Measurements from ENCODE around the gene CYP2A7. TPM values are rescaled to one million over a fixed set of nuclear protein-coding genes. Genes with fewer than 3 reads are reported as not detected.
"Not testable (repeated sequence)": the region's sequence is repeated elsewhere in the genome, so short reads cannot be mapped to it uniquely, and the experiment has no call there.

Gene CYP2A7
- total RNA-seq, 5 donors from 2014 or later (not counting 1 experiment from before 2014, with no cell fraction given), result not detected

DNA sequence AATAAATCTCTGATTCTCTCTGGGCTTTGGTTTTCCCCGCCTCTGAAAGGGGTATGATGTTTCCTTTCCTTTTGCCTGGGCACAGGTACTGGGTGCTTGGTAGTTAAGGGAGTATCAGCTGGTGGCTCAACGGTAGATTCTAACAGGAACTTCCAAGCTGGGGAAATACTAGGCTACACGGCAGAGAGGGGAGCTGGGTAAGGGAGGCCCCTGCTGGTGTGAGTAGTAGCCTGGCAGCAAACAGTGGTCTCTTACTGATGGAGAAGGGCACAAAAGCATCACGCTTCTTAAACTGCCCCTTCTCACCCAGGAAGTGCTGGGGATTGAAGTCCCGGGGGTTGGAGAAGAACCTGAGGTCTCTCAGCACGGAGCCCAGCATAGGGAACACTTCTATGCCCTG is 26.9 kb upstream of the CYP2A7 start:
- WGBS (ENCODE audit: insufficient coverage), result 48% methylated on average over 4 of the region's 6 CpGs
- H3K4me1 ChIP-seq (ENCODE audit: control insufficient read depth in 1 of 2, extremely low read depth in 1 of 2, insufficient read depth in 2 of 2, low read length in 2 of 2), result peaks cover 0 to 17% of the 10 kb centered on the region in 2 experiments
- H3K27me3 Mint-ChIP-seq, result peaks cover 17 to 40% of the 10 kb centered on the region in 2 donors
- ChIA-PET POLR2A (no interaction called here), CTCF (no interaction called here)
- H3K4me3 Mint-ChIP-seq, result peak overlapping the region in 2 of 3 donors; percentile 47 to 68
- H3K27me3 ChIP-seq (replicated peaks in 1 of 2; ENCODE audit: control insufficient read depth in 2 of 2, extremely low read depth in 1 of 2, insufficient read depth in 2 of 2, low read length in 1 of 2), result peaks cover 0 to 44% of the 10 kb centered on the region in 2 experiments
- H3K27ac Mint-ChIP-seq, result peak overlapping the region in 1 of 2 donors; percentile 50
- no peaks in the 10 kb centered on the region for H3K36me3 ChIP-seq (ENCODE audit: control insufficient read depth in 2 of 2, extremely low read depth in 1 of 2, insufficient read depth in 1 of 2, low read length in 1 of 2)
- H3K27ac ChIP-seq (ENCODE audit: low read length), result no peak overlapping the region
- no peak overlapping the region for H3K4me3 ChIP-seq (ENCODE audit: control insufficient read depth in 1 of 2, extremely low read depth in 1 of 2, low read length in 1 of 2)
- H3K9me3 Mint-ChIP-seq, result peaks cover 0 to 7% (median 5%) of the 10 kb centered on the region in 3 donors
- DNase-seq (peak in 14 of 35 experiments; percentile 4 to 74 (median 29)), ATAC-seq (replicated peaks in 1 of 4) (peak in 2 of 4 experiments; percentile 56 to 68)
- H3K36me3 Mint-ChIP-seq, result peaks cover 6% of the 10 kb centered on the region
- H3K9me3 ChIP-seq, result no peaks in the 10 kb centered on the region
- H3K4me1 Mint-ChIP-seq, result peaks cover 4 to 22% (median 11%) of the 10 kb centered on the region in 3 donors

DNA sequence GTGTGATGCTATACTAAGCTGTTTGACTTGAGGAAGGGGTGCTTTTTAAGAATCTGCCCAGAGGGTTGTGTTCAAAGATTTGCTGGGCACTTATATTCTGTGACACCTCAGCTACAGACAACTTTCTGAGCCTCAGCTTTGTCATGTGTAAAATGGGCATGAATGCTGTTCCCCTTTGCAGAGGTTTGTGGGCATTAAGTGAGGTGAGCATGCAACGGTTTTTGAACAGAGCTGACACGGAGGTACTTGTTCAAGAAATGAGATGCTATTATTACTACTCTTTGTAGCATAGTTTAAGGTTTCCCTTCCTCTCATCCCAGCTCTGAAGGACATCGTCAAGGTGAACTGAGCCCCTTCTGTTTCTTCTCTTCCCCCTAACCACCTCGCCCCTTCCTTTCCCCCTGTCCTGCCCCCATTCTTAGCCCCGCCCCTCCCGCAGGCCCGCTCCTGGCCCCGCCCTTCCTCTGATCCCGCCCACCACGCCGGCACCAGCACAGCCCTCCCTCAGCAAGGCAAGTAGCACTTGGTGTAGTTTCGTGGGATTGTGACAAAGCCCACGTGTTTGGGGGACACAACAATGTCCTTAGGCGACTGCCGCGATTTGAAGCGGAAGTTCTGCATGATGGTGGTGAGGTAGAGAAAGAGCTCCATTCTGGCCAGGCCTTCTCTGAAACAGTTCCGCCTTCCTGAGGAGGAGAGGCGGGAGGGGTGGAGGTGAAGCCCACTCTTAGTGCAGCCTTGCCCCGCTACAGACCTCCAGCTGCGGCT is 26.1 kb upstream of the CYP2A7 start:
- DNase-seq, result peak in 32 of 35 experiments; percentile 6 to 75 (median 44)
- Mint-ChIP-seq H3K36me3 (no peaks in the 10 kb centered on the region), H3K9me3 (no peaks in the 10 kb centered on the region), H3K27ac (peak overlapping the region in 1 of 2 donors; percentile 44), H3K27me3 (peaks cover 14 to 33% of the 10 kb centered on the region in 2 donors), H3K4me3 (peak overlapping the region; percentile 47 to 68 (median 66)), H3K4me1 (peaks cover 4 to 22% (median 11%) of the 10 kb centered on the region in 3 donors)
- ChIA-PET POLR2A (no interaction called here), CTCF (no interaction called here)
- H3K36me3 ChIP-seq (ENCODE audit: control insufficient read depth in 2 of 2, extremely low read depth in 1 of 2, insufficient read depth in 1 of 2, low read length in 1 of 2), result no peaks in the 10 kb centered on the region
- H3K27ac ChIP-seq (ENCODE audit: low read length), result no peak overlapping the region
- H3K4me1 ChIP-seq (ENCODE audit: control insufficient read depth in 1 of 2, extremely low read depth in 1 of 2, insufficient read depth in 2 of 2, low read length in 2 of 2), result peaks cover 0 to 17% of the 10 kb centered on the region in 2 experiments
- ATAC-seq (replicated peaks in 1 of 4), result peak; percentile 71 to 92 (median 84)
- H3K4me3 ChIP-seq (ENCODE audit: control insufficient read depth in 1 of 2, extremely low read depth in 1 of 2, low read length in 1 of 2), result peak overlapping the region; percentile 17 to 59
- H3K9me3 ChIP-seq, result no peaks in the 10 kb centered on the region
- WGBS (ENCODE audit: insufficient coverage), result 18% methylated on average over 10 of the region's 21 CpGs
- peaks cover 0 to 44% of the 10 kb centered on the region in 2 experiments for H3K27me3 ChIP-seq (replicated peaks in 1 of 2; ENCODE audit: control insufficient read depth in 2 of 2, extremely low read depth in 1 of 2, insufficient read depth in 2 of 2, low read length in 1 of 2)

DNA sequence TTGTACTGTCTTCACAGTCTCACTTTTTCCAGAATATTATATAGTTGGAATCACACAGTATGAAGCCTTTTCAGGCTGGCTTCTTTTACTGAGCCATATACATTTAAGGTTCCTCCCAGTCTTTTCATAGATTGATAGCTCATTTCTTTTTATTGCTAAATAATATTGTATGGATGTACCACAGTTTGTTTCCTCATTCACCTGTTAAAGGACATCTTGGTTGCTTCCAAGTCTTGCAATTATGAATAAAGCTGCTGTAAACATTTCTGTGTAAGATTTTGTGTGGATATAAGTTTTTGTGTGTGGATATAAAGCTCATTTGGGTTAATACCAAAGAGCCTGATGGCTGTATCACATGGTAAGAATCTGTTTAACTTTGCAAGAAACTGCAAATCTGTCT is 24.5 kb upstream of the CYP2A7 start:
- Histone ChIP-seq H3K4me1 (ENCODE audit: control insufficient read depth in 1 of 2, extremely low read depth in 1 of 2, insufficient read depth in 2 of 2, low read length in 2 of 2) (peaks cover 0 to 17% of the 10 kb centered on the region in 2 experiments), H3K4me3 (ENCODE audit: control insufficient read depth in 1 of 2, extremely low read depth in 1 of 2, low read length in 1 of 2) (no peak overlapping the region), H3K36me3 (ENCODE audit: control insufficient read depth in 2 of 2, extremely low read depth in 1 of 2, insufficient read depth in 1 of 2, low read length in 1 of 2) (no peaks in the 10 kb centered on the region), H3K27me3 (replicated peaks in 1 of 2; ENCODE audit: control insufficient read depth in 2 of 2, extremely low read depth in 1 of 2, insufficient read depth in 2 of 2, low read length in 1 of 2) (peaks cover 0 to 44% of the 10 kb centered on the region in 2 experiments), H3K9me3 (no peaks in the 10 kb centered on the region), H3K27ac (ENCODE audit: low read length) (no peak overlapping the region)
- H3K4me3 Mint-ChIP-seq, result no peak overlapping the region
- no peak for DNase-seq
- POLR2A ChIA-PET, result interaction anchor here in 1 of 2 donors (0.7 kb wide), 1 partner anchor 80 kb away, joined by 4 read pairs; no protein-coding TSS in a partner anchor
- CTCF ChIA-PET, result no interaction called here
- no peaks in the 10 kb centered on the region for H3K36me3 Mint-ChIP-seq
- H3K9me3 Mint-ChIP-seq, result no peaks in the 10 kb centered on the region
- H3K4me1 Mint-ChIP-seq, result peaks cover 4 to 22% (median 11%) of the 10 kb centered on the region in 3 donors
- ATAC-seq (replicated peaks in 1 of 4), result no peak
- H3K27ac Mint-ChIP-seq, result no peak overlapping the region
- peaks cover 14 to 23% of the 10 kb centered on the region in 2 donors for H3K27me3 Mint-ChIP-seq

DNA sequence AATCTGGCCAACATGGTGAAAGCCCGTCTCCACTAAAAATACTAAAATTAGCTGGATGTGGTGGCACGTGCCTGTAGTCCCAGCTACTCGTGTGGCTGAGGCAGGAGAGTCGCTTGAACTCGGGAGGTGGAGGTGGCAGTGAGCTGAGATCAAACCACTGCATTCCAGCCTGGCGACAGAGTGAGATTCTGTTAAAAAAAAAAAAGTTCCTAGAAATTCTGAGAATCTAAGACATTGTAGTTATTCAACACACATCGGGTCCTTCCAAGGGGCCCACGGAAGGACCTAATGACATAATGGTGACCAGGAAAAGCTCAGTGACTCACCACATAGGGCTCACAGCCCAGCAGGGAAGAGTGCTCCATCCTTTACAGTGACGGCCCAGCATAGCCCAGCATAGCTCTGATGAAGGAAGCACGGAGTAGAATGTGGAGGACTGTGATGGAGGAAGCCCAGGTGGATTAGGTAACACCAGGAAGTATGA is 22.7 kb upstream of the CYP2A7 start:
- H3K27me3 Mint-ChIP-seq, result peaks cover 9 to 21% of the 10 kb centered on the region in 2 donors
- H3K9me3 ChIP-seq; H3K36me3 Mint-ChIP-seq; H3K27ac Mint-ChIP-seq; DNase-seq; H3K27ac ChIP-seq (ENCODE audit: low read length); H3K4me3 ChIP-seq (ENCODE audit: control insufficient read depth in 1 of 2, extremely low read depth in 1 of 2, low read length in 1 of 2); ATAC-seq (replicated peaks in 1 of 4); POLR2A ChIA-PET; H3K4me3 Mint-ChIP-seq; H3K36me3 ChIP-seq (ENCODE audit: control insufficient read depth in 2 of 2, extremely low read depth in 1 of 2, insufficient read depth in 1 of 2, low read length in 1 of 2); H3K9me3 Mint-ChIP-seq: not testable (repeated sequence)
- H3K4me1 Mint-ChIP-seq, result peaks cover 13 to 32% (median 21%) of the 10 kb centered on the region in 3 donors
- CTCF ChIA-PET, result interaction anchor here in 1 of 2 donors (0.7 kb wide), 1 partner anchor 242 kb away, joined by 5 read pairs; no protein-coding TSS in a partner anchor
- WGBS (ENCODE audit: insufficient coverage), result 45% methylated on average over 2 of the region's 10 CpGs
- Histone ChIP-seq H3K27me3 (replicated peaks in 1 of 2; ENCODE audit: control insufficient read depth in 2 of 2, extremely low read depth in 1 of 2, insufficient read depth in 2 of 2, low read length in 1 of 2) (peaks cover 0 to 33% of the 10 kb centered on the region in 2 experiments), H3K4me1 (ENCODE audit: control insufficient read depth in 1 of 2, extremely low read depth in 1 of 2, insufficient read depth in 2 of 2, low read length in 2 of 2) (peaks cover 0 to 26% of the 10 kb centered on the region in 2 experiments)

DNA sequence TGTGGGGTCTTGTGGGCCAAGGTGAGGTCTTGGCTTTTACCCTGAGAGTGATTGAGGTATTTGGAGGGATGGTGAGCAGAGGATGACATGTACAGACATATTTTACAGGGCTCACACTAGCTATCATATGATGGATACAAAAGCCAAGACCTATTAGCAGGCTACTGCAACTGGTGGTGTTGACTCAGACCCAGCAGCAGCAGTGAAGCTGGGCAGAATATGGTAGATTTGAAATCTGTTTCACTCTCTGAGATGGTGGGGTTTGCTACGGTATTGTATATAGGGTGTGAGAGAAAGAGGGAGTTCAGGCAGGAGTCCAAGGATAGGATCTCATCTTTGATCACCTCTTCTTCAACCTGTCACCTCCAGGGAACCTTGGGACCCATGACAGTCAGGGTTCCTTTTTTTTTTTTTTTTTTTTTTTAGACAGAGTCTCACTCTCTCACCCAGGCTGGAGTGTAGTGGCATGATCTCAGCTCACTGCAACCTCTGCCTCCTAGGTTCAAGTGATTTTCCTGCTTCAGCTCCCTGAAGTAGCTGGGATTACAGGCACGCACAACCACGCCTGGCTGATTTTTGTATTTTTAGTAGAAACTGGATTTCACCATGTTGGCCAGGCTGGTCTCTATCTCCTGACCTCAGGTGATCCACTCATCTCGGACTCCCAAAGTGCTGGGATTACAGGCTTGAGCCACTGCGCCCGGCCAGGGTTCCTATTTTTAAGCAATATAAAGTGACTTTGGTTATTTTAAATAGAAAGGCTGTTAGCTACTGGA is 20.1 kb upstream of the CYP2A7 start:
- H3K36me3 Mint-ChIP-seq; H3K27ac ChIP-seq (ENCODE audit: low read length); H3K36me3 ChIP-seq (ENCODE audit: control insufficient read depth in 2 of 2, extremely low read depth in 1 of 2, insufficient read depth in 1 of 2, low read length in 1 of 2); ATAC-seq (replicated peaks in 1 of 4); H3K4me3 ChIP-seq (ENCODE audit: control insufficient read depth in 1 of 2, extremely low read depth in 1 of 2, low read length in 1 of 2); H3K4me3 Mint-ChIP-seq; H3K27ac Mint-ChIP-seq; POLR2A ChIA-PET; CTCF ChIA-PET; H3K9me3 Mint-ChIP-seq; H3K9me3 ChIP-seq; DNase-seq; H3K27me3 Mint-ChIP-seq: not testable (repeated sequence)
- peaks cover 10 to 15% (median 13%) of the 10 kb centered on the region in 3 donors for H3K4me1 Mint-ChIP-seq
- whole genome bisulfite sequencing (ENCODE audit: insufficient coverage), result 90% methylated on average over 3 of the region's 6 CpGs
- Histone ChIP-seq H3K27me3 (replicated peaks in 1 of 2; ENCODE audit: control insufficient read depth in 2 of 2, extremely low read depth in 1 of 2, insufficient read depth in 2 of 2, low read length in 1 of 2) (peaks cover 0 to 16% of the 10 kb centered on the region in 2 experiments), H3K4me1 (ENCODE audit: control insufficient read depth in 1 of 2, extremely low read depth in 1 of 2, insufficient read depth in 2 of 2, low read length in 2 of 2) (peaks cover 0 to 11% of the 10 kb centered on the region in 2 experiments)

DNA sequence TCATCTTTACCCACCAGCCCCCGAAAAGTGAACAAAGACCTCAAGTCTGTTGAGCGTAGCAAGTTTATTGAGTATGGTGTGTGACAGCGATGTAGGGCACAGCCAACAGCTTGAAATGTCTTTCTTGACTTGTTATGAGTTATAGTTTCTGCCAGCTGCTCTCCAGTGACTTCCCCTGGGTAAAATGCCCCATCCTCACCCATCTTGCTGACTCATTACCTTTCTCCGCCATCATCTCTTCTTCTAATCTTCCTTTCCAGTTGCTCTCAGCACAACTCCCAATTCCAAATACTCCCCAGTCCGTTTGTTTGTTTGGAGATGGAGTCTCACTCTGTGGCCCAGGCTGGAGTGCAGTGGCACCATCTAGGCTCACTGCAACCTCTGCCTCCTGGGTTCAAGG is 18.5 kb upstream of the CYP2A7 start:
- DNase-seq; POLR2A ChIA-PET; H3K9me3 Mint-ChIP-seq; H3K27ac Mint-ChIP-seq; H3K4me3 ChIP-seq (ENCODE audit: control insufficient read depth in 1 of 2, extremely low read depth in 1 of 2, low read length in 1 of 2); H3K9me3 ChIP-seq; H3K27ac ChIP-seq (ENCODE audit: low read length); H3K36me3 ChIP-seq (ENCODE audit: control insufficient read depth in 2 of 2, extremely low read depth in 1 of 2, insufficient read depth in 1 of 2, low read length in 1 of 2); H3K36me3 Mint-ChIP-seq; ATAC-seq (replicated peaks in 1 of 4); CTCF ChIA-PET: not testable (repeated sequence)
- peaks cover 0 to 16% of the 10 kb centered on the region in 2 experiments for H3K27me3 ChIP-seq (replicated peaks in 1 of 2; ENCODE audit: control insufficient read depth in 2 of 2, extremely low read depth in 1 of 2, insufficient read depth in 2 of 2, low read length in 1 of 2)
- Mint-ChIP-seq H3K4me1 (peaks cover 10 to 15% (median 13%) of the 10 kb centered on the region in 3 donors), H3K27me3 (peaks cover 0 to 15% of the 10 kb centered on the region in 2 donors), H3K4me3 (peak overlapping the region in 1 of 3 donors; percentile 8)
- peaks cover 0 to 11% of the 10 kb centered on the region in 2 experiments for H3K4me1 ChIP-seq (ENCODE audit: control insufficient read depth in 1 of 2, extremely low read depth in 1 of 2, insufficient read depth in 2 of 2, low read length in 2 of 2)
- WGBS (ENCODE audit: insufficient coverage), result no CpG with 5 or more reads among the region's 5 CpGs

Measured in T-cell (primary cell).